RWPE1 (cell line): ENCODE data around the gene DRC7.

Experiments
- CTCF ChIA-PET: fragments of 350-600 bp; sonication (Branson Sonifier 250); formaldehyde crosslinking; extraction: SDS; loops from one replicate; lab custom pipeline; 2021; lab: Yijun Ruan, JAX
- POLR2A ChIA-PET: fragments of 400-600 bp; formaldehyde crosslinking; extraction: SDS; loops from one replicate; lab custom pipeline; 2020; ENCODE audit warnings: antibody characterized with exemption; ENCODE audit not compliant: low non-redundant PET; lab: Yijun Ruan, JAX
- DNase-seq: peaks from one replicate; pipeline ENCODE4 v3.0.0; 2012; ENCODE audit warnings: low spot score
- H3K27ac ChIP-seq: fragments of 450-650 bp; 2 replicates; pipeline ENCODE4 v1.5.1; 2017
- CTCF ChIP-seq: fragments of 450-650 bp; conservative IDR thresholded peaks from 2 replicates; pipeline ENCODE4 v1.5.1; 2017; ENCODE audit warnings: low read depth, mild to moderate bottlenecking

DRC7 gene

GRCh38 chr16:57685633-57686032 lies 9.0 kb upstream of the DRC7 start:
- no peak for TF ChIP-seq CTCF
- ChIA-PET POLR2A (no interaction called here), CTCF (no interaction called here)
- no peak for DNase-seq
- no peak overlapping the region for H3K27ac ChIP-seq

DNA sequence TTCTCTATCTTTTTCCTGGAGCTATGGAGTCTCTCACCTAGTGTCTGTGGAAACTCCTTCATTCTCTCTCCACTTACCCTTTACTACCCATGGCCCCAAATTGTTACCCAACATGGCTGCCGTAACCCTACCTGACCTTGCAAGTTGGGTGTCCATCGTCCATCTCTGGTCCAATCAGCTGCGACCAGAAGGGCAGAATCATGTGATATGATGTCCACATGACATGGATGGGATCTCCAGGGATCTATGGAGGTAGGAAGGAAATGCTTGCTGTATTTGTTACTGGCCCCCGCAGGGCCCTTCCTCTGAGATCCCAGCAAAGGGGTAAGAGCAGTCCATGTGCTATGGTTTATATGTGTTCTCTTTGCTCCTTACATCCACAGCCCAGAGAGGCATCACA lies 8.0 kb upstream of the DRC7 start:
- ChIA-PET POLR2A (no interaction called here), CTCF (interaction anchor here (1.6 kb wide), 1 partner anchor 38 kb away, joined by 4 read pairs; no protein-coding TSS in a partner anchor)
- DNase-seq = no peak
- H3K27ac ChIP-seq = no peak overlapping the region
- TF ChIP-seq CTCF = no peak

DNA sequence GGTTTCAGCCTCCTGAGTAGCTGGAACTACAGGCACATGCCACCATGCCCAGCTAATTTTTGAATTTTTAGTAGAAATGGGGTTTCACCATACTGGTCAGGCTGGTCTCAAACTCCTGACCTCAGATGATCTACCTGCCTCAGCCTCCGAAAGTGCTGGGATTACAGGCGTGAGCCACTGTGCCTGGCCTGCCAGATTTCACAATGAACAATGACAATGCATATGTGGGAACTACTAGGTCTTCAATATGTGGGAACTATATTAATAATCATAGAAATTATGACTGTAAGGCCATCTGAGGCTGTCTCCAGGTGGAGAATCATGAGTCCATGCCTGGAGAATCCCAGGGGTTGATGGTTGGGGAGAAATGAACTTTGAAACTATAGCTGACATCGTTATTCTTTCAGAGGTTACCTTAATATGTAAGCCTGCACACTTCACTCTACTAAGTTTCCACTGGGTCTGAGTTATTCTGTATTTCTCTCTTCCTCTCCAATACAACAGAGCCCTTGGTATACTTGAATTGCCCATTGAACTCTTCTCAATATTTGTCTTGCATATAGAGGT lies 7.2 kb upstream of the DRC7 start:
- TF ChIP-seq CTCF = no peak
- POLR2A ChIA-PET = no interaction called here
- DNase-seq = no peak
- no peak overlapping the region for H3K27ac ChIP-seq
- CTCF ChIA-PET = interaction anchor here (1.6 kb wide), 1 partner anchor 39 kb away, joined by 4 read pairs; no protein-coding TSS in a partner anchor

GRCh38 chr16:57688487-57688986 lies 6.1 kb upstream of the DRC7 start:
- no peak for DNase-seq
- CTCF ChIA-PET = no interaction called here
- TF ChIP-seq CTCF = no peak
- H3K27ac ChIP-seq = no peak overlapping the region
- POLR2A ChIA-PET = no interaction called here

DNA sequence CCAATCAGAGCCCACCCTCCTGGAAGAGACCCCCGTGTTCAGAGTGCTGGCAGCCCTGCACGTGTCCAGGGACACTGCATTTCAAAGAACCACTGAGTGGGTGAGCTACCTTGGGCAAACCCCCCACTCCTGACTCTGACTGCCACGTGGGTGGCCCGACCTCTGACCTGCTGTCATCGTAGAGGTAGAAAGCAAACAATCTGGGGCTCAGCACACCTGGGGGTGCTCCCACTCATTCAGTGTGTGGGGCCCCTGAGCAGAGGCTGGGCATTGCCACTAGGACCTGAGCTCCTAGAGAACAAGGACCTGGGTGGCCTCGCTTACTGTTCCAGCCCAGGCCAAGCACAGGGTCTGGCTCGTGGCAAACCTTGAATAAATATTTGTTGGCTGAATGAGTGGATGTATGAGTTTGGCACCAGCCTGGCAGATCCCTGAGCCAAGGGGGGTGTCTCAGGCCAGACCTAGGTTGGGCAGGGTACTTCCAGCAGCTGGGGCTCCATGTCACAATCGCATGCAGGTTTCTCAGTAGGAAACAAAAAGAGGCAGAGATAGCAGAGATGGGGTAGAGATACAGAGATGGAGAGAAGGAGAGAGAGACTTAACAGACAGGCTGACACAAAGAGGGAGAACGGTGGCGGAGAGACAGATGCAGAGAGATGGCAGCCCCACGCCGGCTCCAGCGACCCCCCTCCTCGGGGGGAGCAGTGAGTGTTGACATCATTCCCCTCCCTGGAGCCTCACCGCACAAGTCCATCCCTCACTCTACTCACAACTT lies 5.4 kb upstream of the DRC7 start:
- no peak overlapping the region for H3K27ac ChIP-seq
- no peak for TF ChIP-seq CTCF
- CTCF ChIA-PET = no interaction called here
- DNase-seq = no peak
- POLR2A ChIA-PET = no interaction called here

DNA sequence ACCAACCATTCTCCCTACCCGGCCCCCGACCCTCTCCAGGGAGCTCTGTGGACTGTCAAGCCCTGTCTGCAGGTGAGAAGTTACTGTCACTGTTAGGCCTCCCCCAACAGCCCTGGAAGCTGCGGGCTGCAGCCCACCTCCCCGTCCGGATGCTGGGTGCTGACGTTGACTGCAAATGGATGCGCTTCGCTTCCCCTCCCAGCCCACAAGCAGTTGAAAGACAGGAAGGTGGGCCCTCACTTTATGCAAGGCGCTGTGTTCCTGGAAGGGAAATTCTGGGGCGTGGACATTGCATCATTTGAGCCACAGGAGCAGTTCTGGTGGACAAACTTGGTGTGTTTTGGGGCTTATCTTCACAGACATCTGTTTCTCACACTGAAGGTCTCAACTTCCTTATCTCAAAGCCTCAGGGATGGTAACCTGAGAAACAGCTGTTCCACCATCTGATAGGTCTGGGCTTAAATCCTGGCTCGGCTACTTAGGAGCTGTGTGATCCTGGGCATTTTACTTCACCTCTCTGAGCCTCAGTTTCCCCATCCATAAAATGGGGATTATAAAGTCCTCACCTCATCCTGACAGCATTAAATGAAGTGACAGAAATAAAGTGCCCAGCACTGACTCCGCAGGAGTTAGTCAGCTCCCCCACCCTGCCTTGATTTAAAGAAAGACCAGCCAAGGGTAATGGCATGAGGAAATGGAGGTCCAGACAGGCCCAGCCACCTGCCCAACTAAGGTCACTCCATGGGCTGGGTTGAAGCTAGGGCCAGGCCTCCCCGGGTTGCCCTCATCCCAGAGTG lies 4.6 kb upstream of the DRC7 start:
- POLR2A ChIA-PET = no interaction called here
- no peak for TF ChIP-seq CTCF
- no peak overlapping the region for H3K27ac ChIP-seq
- CTCF ChIA-PET = interaction anchor here (0.6 kb wide), 1 partner anchor 68 kb away, joined by 3 read pairs; no protein-coding TSS in a partner anchor
- DNase-seq = no peak
